Prostate gland (tissue), 2 donors: ENCODE data around the gene RGS11.

ENCODE experiments used
- CTCF ChIP-seq, 4 experiments: fragments of 200-600 bp in 2 of 4; fragments of 450-650 bp in 2 of 4; sonication (generic) in 2 of 4; IDR thresholded peaks; 1 replicate in 3 of 4; 2 replicates in 1 of 4; pipeline ENCODE4 v1.5.1; 2016 to 2019; ENCODE audit warnings: antibody characterized with exemption in 4 of 4, mild to moderate bottlenecking in 2 of 4, moderate library complexity in 2 of 4
- POLR2AphosphoS5 ChIP-seq: sonication (generic); formaldehyde crosslinking; IDR thresholded peaks from one replicate; pipeline ENCODE4 v1.6.1; 2017; ENCODE audit warnings: antibody characterized with exemption

- TF ChIP-seq POLR2AphosphoS5 (no peak), CTCF (IDR thresholded peaks at IDR 0.05) (no peak)
Measured at GRCh38 chr16:242281-242680, 33.5 kb downstream of the RGS11 start.
